ENCODE data around the gene SURF2.

The SURF2 gene

GRCh38 chr9:133348718-133349573 is 7.4 kb upstream of the SURF2 start:
- peak overlapping the region; percentile 99 for H3K4me2 ChIP-seq (ENCODE audit: low read length)
- peaks cover 22% of the 10 kb centered on the region for H3K4me1 ChIP-seq (ENCODE audit: control insufficient read depth, insufficient read depth, low read length)
- peak overlapping the region; percentile 100 for H3K9ac ChIP-seq (ENCODE audit: low read depth, low read length)
- no peaks in the 10 kb centered on the region for H3K27me3 ChIP-seq (ENCODE audit: control insufficient read depth, insufficient read depth, low read length)
- peaks cover 77% of the 10 kb centered on the region for H3K36me3 ChIP-seq (ENCODE audit: insufficient read depth, low read length)
- H3K9me3 ChIP-seq (replicated peaks; ENCODE audit: low read length), result no peaks in the 10 kb centered on the region
- peak overlapping the region; percentile 100 for H3K4me3 ChIP-seq (ENCODE audit: low read length)

GRCh38 chr9:133349965-133350616 is 6.3 kb upstream of the SURF2 start:
- Histone ChIP-seq H3K9me3 (replicated peaks; ENCODE audit: low read length) (no peaks in the 10 kb centered on the region), H3K4me3 (ENCODE audit: low read length) (peak overlapping the region; percentile 100), H3K9ac (ENCODE audit: low read depth, low read length) (peak overlapping the region; percentile 100), H3K4me2 (ENCODE audit: low read length) (peak overlapping the region; percentile 99), H3K4me1 (ENCODE audit: control insufficient read depth, insufficient read depth, low read length) (peaks cover 26% of the 10 kb centered on the region), H3K27me3 (ENCODE audit: control insufficient read depth, insufficient read depth, low read length) (no peaks in the 10 kb centered on the region), H3K36me3 (ENCODE audit: insufficient read depth, low read length) (peaks cover 66% of the 10 kb centered on the region)

GRCh38 chr9:133351526-133351907 is 4.8 kb upstream of the SURF2 start:
- no peaks in the 10 kb centered on the region for H3K27me3 ChIP-seq (ENCODE audit: control insufficient read depth, insufficient read depth, low read length)

GRCh38 chr9:133351908-133352634 is 4.3 kb upstream of the SURF2 start:
- peak overlapping the region; percentile 5 for H3K9ac ChIP-seq (ENCODE audit: low read depth, low read length)
- no peaks in the 10 kb centered on the region for H3K27me3 ChIP-seq (ENCODE audit: control insufficient read depth, insufficient read depth, low read length)
- peaks cover 25% of the 10 kb centered on the region for H3K4me1 ChIP-seq (ENCODE audit: control insufficient read depth, insufficient read depth, low read length)
- H3K4me3 ChIP-seq (ENCODE audit: low read length), result no peak overlapping the region
- peaks cover 52% of the 10 kb centered on the region for H3K36me3 ChIP-seq (ENCODE audit: insufficient read depth, low read length)
- H3K9me3 ChIP-seq (replicated peaks; ENCODE audit: low read length), result no peaks in the 10 kb centered on the region
- H3K4me2 ChIP-seq (ENCODE audit: low read length), result no peak overlapping the region

More at GRCh38 chr9:133351526-133351907, 4.8 kb upstream of the SURF2 start:
- no peaks in the 10 kb centered on the region for H3K9me3 ChIP-seq (replicated peaks; ENCODE audit: low read length)
- no peak overlapping the region for H3K4me3 ChIP-seq (ENCODE audit: low read length)
- H3K4me1 ChIP-seq (ENCODE audit: control insufficient read depth, insufficient read depth, low read length), result peaks cover 26% of the 10 kb centered on the region
- peaks cover 52% of the 10 kb centered on the region for H3K36me3 ChIP-seq (ENCODE audit: insufficient read depth, low read length)
- H3K9ac ChIP-seq (ENCODE audit: low read depth, low read length), result peak overlapping the region; percentile 5
- H3K4me2 ChIP-seq (ENCODE audit: low read length), result no peak overlapping the region

GRCh38 chr9:133352635-133353340 is 3.6 kb upstream of the SURF2 start:
- Histone ChIP-seq H3K27me3 (ENCODE audit: control insufficient read depth, insufficient read depth, low read length) (no peaks in the 10 kb centered on the region), H3K4me2 (ENCODE audit: low read length) (no peak overlapping the region), H3K4me3 (ENCODE audit: low read length) (no peak overlapping the region), H3K36me3 (ENCODE audit: insufficient read depth, low read length) (peaks cover 56% of the 10 kb centered on the region), H3K4me1 (ENCODE audit: control insufficient read depth, insufficient read depth, low read length) (peaks cover 30% of the 10 kb centered on the region), H3K9ac (ENCODE audit: low read depth, low read length) (no peak overlapping the region), H3K9me3 (replicated peaks; ENCODE audit: low read length) (no peaks in the 10 kb centered on the region)

GRCh38 chr9:133353548-133353947 is 2.8 kb upstream of the SURF2 start:
- peaks cover 52% of the 10 kb centered on the region for H3K36me3 ChIP-seq (ENCODE audit: insufficient read depth, low read length)
- no peak overlapping the region for H3K4me3 ChIP-seq (ENCODE audit: low read length)
- no peaks in the 10 kb centered on the region for H3K9me3 ChIP-seq (replicated peaks; ENCODE audit: low read length)
- no peak overlapping the region for H3K9ac ChIP-seq (ENCODE audit: low read depth, low read length)
- peaks cover 30% of the 10 kb centered on the region for H3K4me1 ChIP-seq (ENCODE audit: control insufficient read depth, insufficient read depth, low read length)
- no peaks in the 10 kb centered on the region for H3K27me3 ChIP-seq (ENCODE audit: control insufficient read depth, insufficient read depth, low read length)
- H3K4me2 ChIP-seq (ENCODE audit: low read length), result no peak overlapping the region

GRCh38 chr9:133354766-133355165 is 1.6 kb upstream of the SURF2 start:
- no peak overlapping the region for H3K9ac ChIP-seq (ENCODE audit: low read depth, low read length)
- peak overlapping the region; percentile 27 for H3K4me2 ChIP-seq (ENCODE audit: low read length)
- peaks cover 45% of the 10 kb centered on the region for H3K36me3 ChIP-seq (ENCODE audit: insufficient read depth, low read length)
- H3K4me3 ChIP-seq (ENCODE audit: low read length), result no peak overlapping the region
- no peaks in the 10 kb centered on the region for H3K27me3 ChIP-seq (ENCODE audit: control insufficient read depth, insufficient read depth, low read length)
- H3K9me3 ChIP-seq (replicated peaks; ENCODE audit: low read length), result no peaks in the 10 kb centered on the region
- H3K4me1 ChIP-seq (ENCODE audit: control insufficient read depth, insufficient read depth, low read length), result peaks cover 26% of the 10 kb centered on the region

GRCh38 chr9:133355881-133356357 is 431 bp upstream of the SURF2 start:
- Histone ChIP-seq H3K9ac (ENCODE audit: low read depth, low read length) (peak overlapping the region; percentile 88), H3K4me2 (ENCODE audit: low read length) (peak overlapping the region; percentile 96), H3K9me3 (replicated peaks; ENCODE audit: low read length) (no peaks in the 10 kb centered on the region), H3K36me3 (ENCODE audit: insufficient read depth, low read length) (peaks cover 45% of the 10 kb centered on the region), H3K27me3 (ENCODE audit: control insufficient read depth, insufficient read depth, low read length) (no peaks in the 10 kb centered on the region), H3K4me1 (ENCODE audit: control insufficient read depth, insufficient read depth, low read length) (peaks cover 32% of the 10 kb centered on the region), H3K4me3 (ENCODE audit: low read length) (peak overlapping the region; percentile 90)

GRCh38 chr9:133357656-133358055 is 1.3 kb downstream of the SURF2 start:
- H3K4me3 ChIP-seq (ENCODE audit: low read length), result no peak overlapping the region

GRCh38 chr9:133359399-133360175 is 3.2 kb downstream of the SURF2 start:
- H3K36me3 ChIP-seq (ENCODE audit: insufficient read depth, low read length), result peaks cover 54% of the 10 kb centered on the region
- no peak overlapping the region for H3K9ac ChIP-seq (ENCODE audit: low read depth, low read length)
- H3K9me3 ChIP-seq (replicated peaks; ENCODE audit: low read length), result no peaks in the 10 kb centered on the region

More at GRCh38 chr9:133357656-133358055, 1.3 kb downstream of the SURF2 start:
- H3K4me1 ChIP-seq (ENCODE audit: control insufficient read depth, insufficient read depth, low read length), result peaks cover 35% of the 10 kb centered on the region
- no peaks in the 10 kb centered on the region for H3K9me3 ChIP-seq (replicated peaks; ENCODE audit: low read length)
- H3K4me2 ChIP-seq (ENCODE audit: low read length), result peak overlapping the region; percentile 82
- H3K27me3 ChIP-seq (ENCODE audit: control insufficient read depth, insufficient read depth, low read length), result no peaks in the 10 kb centered on the region
- no peak overlapping the region for H3K9ac ChIP-seq (ENCODE audit: low read depth, low read length)
- peaks cover 45% of the 10 kb centered on the region for H3K36me3 ChIP-seq (ENCODE audit: insufficient read depth, low read length)

More at GRCh38 chr9:133359399-133360175, 3.2 kb downstream of the SURF2 start:
- H3K4me3 ChIP-seq (ENCODE audit: low read length), result no peak overlapping the region
- H3K4me2 ChIP-seq (ENCODE audit: low read length), result no peak overlapping the region
- no peaks in the 10 kb centered on the region for H3K27me3 ChIP-seq (ENCODE audit: control insufficient read depth, insufficient read depth, low read length)
- H3K4me1 ChIP-seq (ENCODE audit: control insufficient read depth, insufficient read depth, low read length), result peaks cover 35% of the 10 kb centered on the region
